ENCODE results near the gene STK35. TPM values are rescaled to one million over a fixed set of nuclear protein-coding genes. Genes with fewer than 3 reads are reported as not detected.

Gene STK35
- 45.0 and 47.3 TPM in 2 replicates for total RNA-seq (2021; fragmentation: NEBNext Ultra II Directional; extraction: Animal tissue kit (Norgen Biotek cat#: 25700))
- 24.9 and 26.8 TPM in 2 replicates for polyA plus RNA-seq (2011; rRNA removed)
- 19.2 TPM for polyA plus RNA-seq (2011; cell fraction: cytosol; rRNA removed)
- 21.3 TPM for polyA plus RNA-seq (2011; cell fraction: nucleus; rRNA removed)
- polyA plus RNA-seq (2012, experiment 1 of 2): 21.0 to 22.9 TPM (median 22.4 TPM) in 4 replicates
- polyA plus RNA-seq (2012, experiment 2 of 2): 28.1 TPM
- polyA plus RNA-seq (2013, experiment 1 of 2): 22.1 TPM
- polyA plus RNA-seq (2013, experiment 2 of 2): 22.8 TPM
- 41.9 and 52.8 TPM in 2 replicates for polyA minus RNA-seq (2011; rRNA and poly(A)+ RNA removed)
- 25.0 TPM for polyA minus RNA-seq (2011; cell fraction: cytosol; rRNA and poly(A)+ RNA removed)
- polyA minus RNA-seq (2011; cell fraction: nucleus; rRNA and poly(A)+ RNA removed): 17.1 TPM
- long read RNA-seq, experiment 1, partial matches to known transcripts: 3 of 23 reads
- long read RNA-seq, experiment 1, other reads (novel, unspliced or antisense): 20 of 23 reads
- long read RNA-seq, experiment 2: 0 reads

DNA sequence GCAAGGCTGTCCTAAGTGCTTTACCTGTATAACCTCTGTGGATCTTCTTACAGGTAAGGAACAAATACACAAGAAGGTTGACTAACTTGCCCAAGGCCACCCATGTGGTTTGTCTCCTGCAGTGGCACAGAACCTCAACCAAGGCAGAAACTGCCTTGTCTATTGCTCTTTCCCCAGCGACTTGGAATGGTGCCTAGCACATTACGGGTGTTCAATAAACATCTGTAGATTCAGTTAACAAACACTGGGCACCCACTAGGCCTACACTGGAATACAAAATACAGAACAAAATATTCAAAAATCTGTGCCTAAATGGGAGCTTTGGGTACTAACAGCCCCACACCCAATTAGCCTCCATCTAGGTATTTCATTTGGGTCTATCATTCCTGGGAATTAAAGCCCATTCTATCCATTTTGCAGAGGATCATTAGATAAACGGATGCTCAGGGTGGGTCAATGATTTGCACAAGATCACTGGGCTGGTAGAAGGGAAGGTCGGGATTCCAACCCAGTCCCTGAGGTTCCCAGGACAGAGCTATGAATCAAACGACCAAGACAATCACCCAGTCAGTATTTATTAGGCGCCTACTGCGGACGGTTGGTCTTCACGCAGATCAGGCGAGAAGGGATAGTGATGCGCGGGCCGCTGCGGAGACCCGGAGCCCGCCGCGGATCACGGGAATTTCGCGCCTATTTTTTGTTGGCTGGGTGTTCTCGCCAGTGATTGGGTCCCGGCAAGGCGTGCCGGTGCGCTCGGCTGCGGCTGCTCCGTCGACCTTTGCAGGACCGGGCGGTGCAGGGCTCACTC, at the start of gene STK35:
Gene STK35, plus strand, starts transcription at position 771 of the 808 bp plus-strand sequence. CDS start 55 bp downstream, outside the sequence.
- H3K23ac ChIP-seq (ENCODE audit: insufficient read length): no peak within 1 kb of the TSS
- H4K20me1 ChIP-seq (replicated peaks in 1 of 2; ENCODE audit: control insufficient read depth in 1 of 2, insufficient read depth in 2 of 2, low read length in 2 of 2): peaks cover 15 to 21% of the 10 kb centered on the region in 2 experiments
- peak within 1 kb of the TSS; percentile 100 for H3K27ac ChIP-seq (ENCODE audit: low read depth, low read length)
- H3K56ac ChIP-seq (replicated peaks; ENCODE audit: insufficient read length, low read depth, low read length): peak within 1 kb of the TSS; percentile 97
- H3K4me3 ChIP-seq (ENCODE audit: extremely low read depth in 1 of 4, insufficient read depth in 2 of 4, low read depth in 3 of 4, low read length in 4 of 4): peak within 1 kb of the TSS; percentile 80 to 92 (median 88)
- H2BK120ac ChIP-seq (replicated peaks; ENCODE audit: low read depth, low read length): no peak within 1 kb of the TSS
- peaks cover 9 to 33% of the 10 kb centered on the region in 2 experiments; a peak in 3 of 4 replicates for H3K79me2 ChIP-seq (ENCODE audit: control insufficient read depth in 1 of 2, insufficient read depth in 2 of 2, low read length in 2 of 2)
- H2BK15ac ChIP-seq (ENCODE audit: low read length): 0 out of 2 replicates have a peak within 1 kb of the TSS, but pooled peaks have one; percentile 99
- no peak for DNase-seq (ENCODE audit: low read depth in 1 of 2, low spot score in 2 of 2)
- peaks cover 16% of the 10 kb centered on the region for H3K79me1 ChIP-seq (ENCODE audit: low read depth, low read length)
- H3K4me1 ChIP-seq (replicated peaks in 1 of 4; ENCODE audit: control insufficient read depth in 3 of 4, insufficient read depth in 4 of 4, low read length in 3 of 4): peaks cover 2 to 12% (median 6%) of the 10 kb centered on the region in 4 experiments; a peak in 6 of 7 replicates
- ChIA-PET CTCF (ENCODE audit: partially characterized antibody) (interaction anchor here (1.0 to 4.3 kb wide), 3 partner anchors 8 to 290 kb away, joined by 3 to 25 read pairs (median 3); no protein-coding TSS in a partner anchor), POLR2A (ENCODE audit: partially characterized antibody) (interaction anchor here (0.6 to 4.2 kb wide), 10 partner anchors 8 to 1029 kb away, joined by 3 to 30 read pairs (median 5); no protein-coding TSS in a partner anchor)
- H3K4ac ChIP-seq (replicated peaks; ENCODE audit: insufficient read length, low read depth, low read length): peak within 1 kb of the TSS; percentile 75
- no peak for FAIRE-seq
- peak within 1 kb of the TSS; percentile 96 for H4K5ac ChIP-seq (ENCODE audit: insufficient read length, low read depth, low read length)
- H3K23me2 ChIP-seq (ENCODE audit: low read depth, low read length): peaks cover 18% of the 10 kb centered on the region
- H2BK5ac ChIP-seq (ENCODE audit: low read depth, low read length): peak within 1 kb of the TSS; percentile 99
- H3K4me2 ChIP-seq (ENCODE audit: insufficient read depth in 1 of 2, low read depth in 2 of 2, low read length in 2 of 2): peak within 1 kb of the TSS; percentile 95 to 100
- peak within 1 kb of the TSS; percentile 92 for H4K8ac ChIP-seq (ENCODE audit: extremely low read depth, insufficient read depth, low read length)
- H2BK12ac ChIP-seq (ENCODE audit: low read depth, low read length): peak within 1 kb of the TSS; percentile 99
- no peak within 1 kb of the TSS for H3K14ac ChIP-seq (ENCODE audit: insufficient read length)
- no peaks in the 10 kb centered on the region for H3K27me3 ChIP-seq (replicated peaks in 1 of 4; ENCODE audit: control insufficient read depth in 3 of 4, extremely low read depth in 1 of 4, insufficient read depth in 3 of 4, low read length in 3 of 4)
- peak; percentile 46; the same call in 1 of the 2 replicates for TF ChIP-seq TBP (IDR thresholded peaks at IDR 0.05; ENCODE audit: low read depth, low read length)
- no peak for TF ChIP-seq JUN (IDR thresholded peaks at IDR 0.05; ENCODE audit: low read depth, low read length)
- peak; percentile 52 for TF ChIP-seq ASH2L (IDR thresholded peaks at IDR 0.05; ENCODE audit: low read length)
- TF ChIP-seq POU5F1 (IDR thresholded peaks at IDR 0.05; ENCODE audit: low read depth, low read length): no peak
- peak; percentile 63; the same call in 1 of the 2 replicates for TF ChIP-seq E2F6 (IDR thresholded peaks at IDR 0.05)
- TF ChIP-seq, protein P1, sequence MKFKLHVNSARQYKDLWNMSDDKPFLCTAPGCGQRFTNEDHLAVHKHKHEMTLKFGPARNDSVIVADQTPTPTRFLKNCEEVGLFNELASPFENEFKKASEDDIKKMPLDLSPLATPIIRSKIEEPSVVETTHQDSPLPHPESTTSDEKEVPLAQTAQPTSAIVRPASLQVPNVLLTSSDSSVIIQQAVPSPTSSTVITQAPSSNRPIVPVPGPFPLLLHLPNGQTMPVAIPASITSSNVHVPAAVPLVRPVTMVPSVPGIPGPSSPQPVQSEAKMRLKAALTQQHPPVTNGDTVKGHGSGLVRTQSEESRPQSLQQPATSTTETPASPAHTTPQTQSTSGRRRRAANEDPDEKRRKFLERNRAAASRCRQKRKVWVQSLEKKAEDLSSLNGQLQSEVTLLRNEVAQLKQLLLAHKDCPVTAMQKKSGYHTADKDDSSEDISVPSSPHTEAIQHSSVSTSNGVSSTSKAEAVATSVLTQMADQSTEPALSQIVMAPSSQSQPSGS (IDR thresholded peaks at IDR 0.05; ENCODE audit: low read length): no peak
- peak within 1 kb of the TSS; percentile 97 to 99 (median 99) for H3K9ac ChIP-seq (replicated peaks in 1 of 4; ENCODE audit: extremely low read depth in 1 of 4, low read depth in 3 of 4, low read length in 3 of 4)
- no peaks in the 10 kb centered on the region for H3K9me3 ChIP-seq (ENCODE audit: insufficient read depth in 2 of 2, low read depth in 1 of 2, low read length in 1 of 2)
- H4K91ac ChIP-seq (replicated peaks; ENCODE audit: insufficient read length, low read length): peak within 1 kb of the TSS; percentile 90
- H3K18ac ChIP-seq (ENCODE audit: extremely low read depth, low read length): peak within 1 kb of the TSS; percentile 95
- 0 out of 2 replicates have a peak within 1 kb of the TSS, but pooled peaks have one; percentile 1 for H2BK20ac ChIP-seq (ENCODE audit: low read length)
- H2AK5ac ChIP-seq (ENCODE audit: low read depth, low read length): no peak within 1 kb of the TSS
- WGBS, 2 experiments (ENCODE audit: extremely low coverage in 1 of 2, insufficient coverage in 1 of 2, insufficient read length in 1 of 2, insufficient replicate concordance in 2 of 2, low coverage in 1 of 2, low lambda C conversion rate in 2 of 2, missing lambda C conversion rate in 1 of 2): 4% methylated on average over 32 of the region's 32 CpGs; no CpG with 5 or more reads in 1 of the 2 experiments
- peak within 1 kb of the TSS; percentile 91; the same call in 1 of the 2 replicates for H2AFZ ChIP-seq (ENCODE audit: low read length)
- peaks cover 0 to 7% (median under 1%) of the 10 kb centered on the region in 4 experiments; a peak in 2 of 8 replicates for H3K36me3 ChIP-seq (ENCODE audit: control insufficient read depth in 2 of 4, insufficient read depth in 4 of 4, low read length in 3 of 4)
